Measurements from ENCODE around the gene ABHD12B.
"Not testable (repeated sequence)": the region's sequence is repeated elsewhere in the genome, so short reads cannot be mapped to it uniquely, and the experiment has no call there.

ABHD12B gene

GRCh38 chr14:50892255-50892654 lies 20.4 kb downstream of the ABHD12B start:
- no peak overlapping the region for H2AFZ ChIP-seq (ENCODE audit: low read depth, low read length)
- no peak overlapping the region for H3K9ac ChIP-seq (ENCODE audit: low read length)

GRCh38 chr14:50896421-50896820 lies 24.6 kb downstream of the ABHD12B start:
- not testable (repeated sequence) for H3K4me3 ChIP-seq (ENCODE audit: low read length); H2AFZ ChIP-seq (ENCODE audit: low read depth, low read length); H3K9ac ChIP-seq (ENCODE audit: low read length); H4K20me1 ChIP-seq (ENCODE audit: insufficient read depth, low read length); H3K27ac ChIP-seq (ENCODE audit: low read length); H3K79me2 ChIP-seq (ENCODE audit: low read length); H3K36me3 ChIP-seq (replicated peaks; ENCODE audit: low read depth, low read length); H3K9me3 ChIP-seq (ENCODE audit: insufficient read depth, low read length); H3K4me1 ChIP-seq (ENCODE audit: low read length); H3K4me2 ChIP-seq (ENCODE audit: low read length); H3K27me3 ChIP-seq (ENCODE audit: low read depth, low read length)

More at GRCh38 chr14:50892255-50892654, 20.4 kb downstream of the ABHD12B start:
- no peaks in the 10 kb centered on the region for H3K4me1 ChIP-seq (ENCODE audit: low read length)
- no peak for TF ChIP-seq CTCF (IDR thresholded peaks at IDR 0.05; ENCODE audit: low read depth, low read length)
- no peak for TF ChIP-seq EZH2phosphoT487 (IDR thresholded peaks at IDR 0.05; ENCODE audit: low read depth)
- H3K79me2 ChIP-seq (ENCODE audit: low read length), result no peaks in the 10 kb centered on the region
- H3K36me3 ChIP-seq (replicated peaks; ENCODE audit: low read depth, low read length), result no peaks in the 10 kb centered on the region
- H3K27me3 ChIP-seq (ENCODE audit: low read depth, low read length), result no peaks in the 10 kb centered on the region
- H3K9me3 ChIP-seq (ENCODE audit: insufficient read depth, low read length), result no peaks in the 10 kb centered on the region
- no peak overlapping the region for H3K4me2 ChIP-seq (ENCODE audit: low read length)
- no peak overlapping the region for H3K27ac ChIP-seq (ENCODE audit: low read length)
- no peaks in the 10 kb centered on the region for H4K20me1 ChIP-seq (ENCODE audit: insufficient read depth, low read length)
- H3K4me3 ChIP-seq (ENCODE audit: low read length), result no peak overlapping the region

GRCh38 chr14:50897005-50897404 lies 25.2 kb downstream of the ABHD12B start:
- H3K27me3 ChIP-seq (ENCODE audit: low read depth, low read length); H3K9me3 ChIP-seq (ENCODE audit: insufficient read depth, low read length); H4K20me1 ChIP-seq (ENCODE audit: insufficient read depth, low read length); H3K4me3 ChIP-seq (ENCODE audit: low read length); H3K4me1 ChIP-seq (ENCODE audit: low read length); H3K9ac ChIP-seq (ENCODE audit: low read length); H3K27ac ChIP-seq (ENCODE audit: low read length); H3K4me2 ChIP-seq (ENCODE audit: low read length); H2AFZ ChIP-seq (ENCODE audit: low read depth, low read length); H3K79me2 ChIP-seq (ENCODE audit: low read length); H3K36me3 ChIP-seq (replicated peaks; ENCODE audit: low read depth, low read length): not testable (repeated sequence)

GRCh38 chr14:50897658-50898175 lies 25.9 kb downstream of the ABHD12B start:
- H3K9ac ChIP-seq (ENCODE audit: low read length), result no peak overlapping the region

GRCh38 chr14:50901361-50901760 lies 29.5 kb downstream of the ABHD12B start:
- H3K27me3 ChIP-seq (ENCODE audit: low read depth, low read length), result no peaks in the 10 kb centered on the region
- no peaks in the 10 kb centered on the region for H3K79me2 ChIP-seq (ENCODE audit: low read length)
- TF ChIP-seq CTCF (IDR thresholded peaks at IDR 0.05; ENCODE audit: low read depth, low read length), result no peak
- TF ChIP-seq EZH2phosphoT487 (IDR thresholded peaks at IDR 0.05; ENCODE audit: low read depth), result no peak
- H3K36me3 ChIP-seq (replicated peaks; ENCODE audit: low read depth, low read length), result no peaks in the 10 kb centered on the region
- no peak overlapping the region for H3K4me3 ChIP-seq (ENCODE audit: low read length)
- no peaks in the 10 kb centered on the region for H3K9me3 ChIP-seq (ENCODE audit: insufficient read depth, low read length)
- H3K4me2 ChIP-seq (ENCODE audit: low read length), result no peak overlapping the region
- no peaks in the 10 kb centered on the region for H4K20me1 ChIP-seq (ENCODE audit: insufficient read depth, low read length)
- no peaks in the 10 kb centered on the region for H3K4me1 ChIP-seq (ENCODE audit: low read length)
- H3K27ac ChIP-seq (ENCODE audit: low read length), result no peak overlapping the region
- H3K9ac ChIP-seq (ENCODE audit: low read length), result no peak overlapping the region
- no peak overlapping the region for H2AFZ ChIP-seq (ENCODE audit: low read depth, low read length)

More at GRCh38 chr14:50897658-50898175, 25.9 kb downstream of the ABHD12B start:
- H4K20me1 ChIP-seq (ENCODE audit: insufficient read depth, low read length), result no peaks in the 10 kb centered on the region
- no peaks in the 10 kb centered on the region for H3K4me1 ChIP-seq (ENCODE audit: low read length)
- H3K79me2 ChIP-seq (ENCODE audit: low read length), result no peaks in the 10 kb centered on the region
- H3K36me3 ChIP-seq (replicated peaks; ENCODE audit: low read depth, low read length), result no peaks in the 10 kb centered on the region
- H3K9me3 ChIP-seq (ENCODE audit: insufficient read depth, low read length), result no peaks in the 10 kb centered on the region
- no peak overlapping the region for H3K4me2 ChIP-seq (ENCODE audit: low read length)
- no peak overlapping the region for H2AFZ ChIP-seq (ENCODE audit: low read depth, low read length)
- no peaks in the 10 kb centered on the region for H3K27me3 ChIP-seq (ENCODE audit: low read depth, low read length)
- H3K27ac ChIP-seq (ENCODE audit: low read length), result no peak overlapping the region
- TF ChIP-seq EZH2phosphoT487 (IDR thresholded peaks at IDR 0.05; ENCODE audit: low read depth) (no peak), CTCF (IDR thresholded peaks at IDR 0.05; ENCODE audit: low read depth, low read length) (no peak)
- H3K4me3 ChIP-seq (ENCODE audit: low read length), result no peak overlapping the region
